Dendritic cell treated with granulocyte-macrophage colony-stimulating factor and Interleukin-4, amounts not matched to agents 40 ng/mL and 50 ng/mL, for 4 days (primary cell): ENCODE measurements around the gene FBLN2.

Experiments
- H3K27ac Mint-ChIP-seq: one replicate; pipeline ENCODE4 v1.8.0; 2022; ENCODE audit warnings: mild to moderate bottlenecking, mixed read lengths
- H3K27me3 Mint-ChIP-seq: one replicate; pipeline ENCODE4 v1.8.0; 2022; ENCODE audit warnings: mild to moderate bottlenecking, mixed read lengths
- H3K36me3 Mint-ChIP-seq: one replicate; pipeline ENCODE4 v1.8.0; 2022; ENCODE audit warnings: low read depth, mixed read lengths
- H3K4me1 Mint-ChIP-seq: one replicate; pipeline ENCODE4 v1.8.0; 2022; ENCODE audit warnings: low read depth, mixed read lengths
- H3K4me3 Mint-ChIP-seq: one replicate; pipeline ENCODE4 v1.8.0; 2022; ENCODE audit warnings: mild to moderate bottlenecking, moderate library complexity, mixed read lengths
- H3K9me3 Mint-ChIP-seq: one replicate; pipeline ENCODE4 v1.8.0; 2022; ENCODE audit warnings: mixed read lengths
- intact Hi-C: fragments of 100-400 bp; cut with micrococcal nuclease; formaldehyde crosslinking; loops from one replicate; pipeline ENCODE4 v1.15.0; 2022

Gene FBLN2

DNA sequence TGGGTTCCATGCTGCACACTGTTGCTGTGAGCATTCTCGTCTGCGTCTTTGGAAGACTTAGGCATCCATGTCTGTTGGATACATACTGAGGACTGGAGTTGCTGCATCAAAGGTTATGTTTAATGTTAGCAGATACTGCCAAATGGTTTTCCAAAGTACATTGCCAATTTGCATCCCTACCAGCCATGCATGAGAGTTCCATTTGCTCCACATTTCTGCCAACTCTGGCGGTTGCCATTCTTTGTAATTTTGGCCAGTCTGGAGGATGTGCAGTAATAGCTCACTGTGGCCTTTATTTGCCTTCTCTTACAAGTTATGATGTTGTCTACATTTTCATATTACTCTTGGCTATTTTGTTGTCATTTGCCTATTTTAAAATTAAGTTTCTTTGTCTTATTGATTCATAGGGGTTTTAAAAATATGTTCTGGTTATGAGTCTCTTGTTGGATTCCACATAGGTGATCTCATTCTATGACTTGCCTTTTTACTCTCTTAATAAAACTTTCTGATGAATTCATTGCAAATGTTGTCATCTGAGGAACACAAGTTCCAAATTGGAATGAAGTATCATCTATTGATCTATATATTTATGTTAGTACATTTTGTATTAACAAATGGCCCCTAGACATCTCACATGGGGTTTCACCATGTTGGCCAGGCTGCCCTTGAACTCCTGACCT, 42.1 kb downstream of the FBLN2 start:
- Mint-ChIP-seq H3K4me3 (no peak overlapping the region), H3K27me3 (no peaks in the 10 kb centered on the region), H3K9me3 (no peaks in the 10 kb centered on the region), H3K27ac (no peak overlapping the region), H3K36me3 (no peaks in the 10 kb centered on the region), H3K4me1 (no peaks in the 10 kb centered on the region)
- intact Hi-C loops = no loop called here

DNA sequence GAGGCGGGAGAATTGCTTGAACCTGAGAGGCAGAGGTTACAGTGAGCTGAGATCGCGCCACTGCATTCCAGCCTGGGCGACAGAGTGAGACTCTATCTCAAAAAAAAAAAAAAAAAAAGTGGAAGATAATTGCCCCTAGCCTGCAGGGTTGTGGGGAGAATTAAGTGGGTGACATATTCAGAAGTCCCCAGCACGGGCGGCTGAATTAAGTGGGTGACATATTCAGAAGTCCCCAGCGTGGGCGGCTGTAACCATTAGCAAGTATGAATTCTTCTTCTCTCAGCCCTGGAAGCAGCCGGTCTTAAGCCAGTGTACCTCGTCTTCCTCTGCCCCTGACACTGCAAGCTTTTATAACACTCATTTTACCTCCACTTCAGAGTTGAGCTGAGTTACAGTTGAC, 44.7 kb downstream of the FBLN2 start:
- Mint-ChIP-seq H3K27ac (no peak overlapping the region), H3K4me3 (no peak overlapping the region), H3K9me3 (no peaks in the 10 kb centered on the region), H3K27me3 (no peaks in the 10 kb centered on the region), H3K4me1 (no peaks in the 10 kb centered on the region), H3K36me3 (no peaks in the 10 kb centered on the region)
- intact Hi-C loops = no loop called here

DNA sequence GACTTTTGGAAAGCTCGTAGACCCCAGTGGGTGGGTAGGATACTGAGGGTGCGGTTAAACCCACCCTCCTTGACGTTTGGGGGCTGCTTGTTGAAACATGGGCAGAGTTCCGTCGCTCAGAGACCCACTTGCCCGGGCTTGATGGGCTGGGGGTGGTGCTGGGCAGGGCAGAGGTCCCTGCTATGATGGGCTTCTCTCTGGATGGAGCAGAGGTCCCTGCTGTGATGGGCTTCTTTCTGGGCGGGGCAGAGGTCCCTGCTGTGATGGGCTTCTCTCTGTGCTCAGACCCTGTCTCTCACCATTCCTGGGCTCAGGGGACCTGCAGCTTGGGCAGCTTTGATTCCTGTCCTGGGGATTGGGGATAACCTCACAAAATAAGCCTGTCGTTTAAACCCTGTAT, 45.2 kb downstream of the FBLN2 start:
- intact Hi-C loops = no loop called here
- peaks cover under 1% of the 10 kb centered on the region for H3K27me3 Mint-ChIP-seq
- H3K27ac Mint-ChIP-seq = no peak overlapping the region
- H3K4me3 Mint-ChIP-seq = no peak overlapping the region
- no peaks in the 10 kb centered on the region for H3K36me3 Mint-ChIP-seq
- no peaks in the 10 kb centered on the region for H3K9me3 Mint-ChIP-seq
- H3K4me1 Mint-ChIP-seq = no peaks in the 10 kb centered on the region

GRCh38 chr3:13594991-13595421, 46.1 kb downstream of the FBLN2 start:
- Mint-ChIP-seq H3K9me3 (no peaks in the 10 kb centered on the region), H3K36me3 (no peaks in the 10 kb centered on the region)

GRCh38 chr3:13595485-13595884, 46.6 kb downstream of the FBLN2 start:
- Mint-ChIP-seq H3K36me3 (no peaks in the 10 kb centered on the region), H3K9me3 (no peaks in the 10 kb centered on the region), H3K27me3 (peaks cover 1% of the 10 kb centered on the region), H3K27ac (no peak overlapping the region), H3K4me1 (no peaks in the 10 kb centered on the region), H3K4me3 (no peak overlapping the region)
- intact Hi-C loops = no loop called here

More at GRCh38 chr3:13594991-13595421, 46.1 kb downstream of the FBLN2 start:
- Mint-ChIP-seq H3K4me3 (no peak overlapping the region), H3K27ac (no peak overlapping the region), H3K4me1 (no peaks in the 10 kb centered on the region), H3K27me3 (peaks cover 1% of the 10 kb centered on the region)
- intact Hi-C loops = no loop called here

DNA sequence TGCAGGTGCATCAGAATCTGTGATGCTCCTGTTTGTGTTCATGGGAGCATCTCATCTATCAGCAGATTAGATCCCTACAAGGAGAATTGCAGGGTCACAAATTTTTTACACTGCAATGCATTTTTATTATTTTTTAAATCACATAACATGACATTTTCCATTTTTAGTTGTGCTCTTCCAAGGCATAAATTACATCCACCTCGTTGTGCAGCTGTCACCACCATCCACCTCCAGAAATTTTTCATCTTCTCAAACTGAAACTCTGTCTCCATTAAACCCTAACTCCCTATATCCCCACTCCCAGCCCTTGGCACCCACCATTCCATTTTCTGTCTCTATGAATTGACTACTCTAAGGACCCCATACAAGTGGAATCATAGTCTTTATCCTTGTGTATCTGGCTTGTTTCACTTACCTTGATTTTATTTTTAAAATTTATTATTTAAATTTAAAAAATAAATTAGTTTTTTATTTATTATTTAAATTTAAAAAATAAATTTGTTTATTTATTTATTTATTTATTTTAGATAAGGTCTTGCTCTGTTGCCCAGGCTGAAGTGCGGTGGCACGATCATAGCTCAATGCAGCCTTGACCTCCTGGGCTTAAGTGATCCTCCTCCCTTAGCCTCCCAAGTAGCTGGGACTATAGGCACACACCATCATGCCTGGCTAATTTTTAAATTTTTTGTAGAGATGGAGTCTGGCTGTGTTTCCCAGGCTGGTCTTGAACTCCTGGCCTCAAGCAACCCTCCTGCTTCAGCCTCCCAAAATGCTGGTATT, 47.7 kb downstream of the FBLN2 start:
- no peak overlapping the region for H3K4me3 Mint-ChIP-seq
- intact Hi-C loops = no loop called here
- H3K27me3 Mint-ChIP-seq = peaks cover 1% of the 10 kb centered on the region
- H3K9me3 Mint-ChIP-seq = no peaks in the 10 kb centered on the region
- no peak overlapping the region for H3K27ac Mint-ChIP-seq
- H3K4me1 Mint-ChIP-seq = no peaks in the 10 kb centered on the region
- no peaks in the 10 kb centered on the region for H3K36me3 Mint-ChIP-seq

DNA sequence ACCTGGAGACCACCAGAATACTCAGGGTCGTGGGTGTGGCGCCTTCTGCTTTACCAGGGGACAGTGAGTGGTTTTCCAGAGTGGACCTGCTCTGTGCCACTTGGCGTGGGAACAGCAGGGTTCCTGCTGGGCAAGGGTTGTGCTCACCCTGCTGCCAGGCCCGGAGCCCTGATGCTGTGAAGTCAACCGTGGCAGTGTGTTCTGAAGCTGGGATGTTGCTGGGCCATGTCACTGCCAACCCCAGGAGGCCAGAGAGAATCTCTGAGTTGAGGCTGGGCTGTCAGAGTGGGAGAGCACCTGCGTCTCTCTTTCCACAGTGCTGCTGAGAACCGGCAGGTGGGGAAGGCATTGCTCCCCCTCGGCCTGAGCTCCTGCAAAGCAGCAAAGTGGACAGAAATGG, 48.7 kb downstream of the FBLN2 start:
- Mint-ChIP-seq H3K4me1 (no peaks in the 10 kb centered on the region), H3K27me3 (peaks cover 1% of the 10 kb centered on the region), H3K27ac (no peak overlapping the region), H3K9me3 (no peaks in the 10 kb centered on the region), H3K36me3 (no peaks in the 10 kb centered on the region), H3K4me3 (no peak overlapping the region)
- intact Hi-C loops = no loop called here

DNA sequence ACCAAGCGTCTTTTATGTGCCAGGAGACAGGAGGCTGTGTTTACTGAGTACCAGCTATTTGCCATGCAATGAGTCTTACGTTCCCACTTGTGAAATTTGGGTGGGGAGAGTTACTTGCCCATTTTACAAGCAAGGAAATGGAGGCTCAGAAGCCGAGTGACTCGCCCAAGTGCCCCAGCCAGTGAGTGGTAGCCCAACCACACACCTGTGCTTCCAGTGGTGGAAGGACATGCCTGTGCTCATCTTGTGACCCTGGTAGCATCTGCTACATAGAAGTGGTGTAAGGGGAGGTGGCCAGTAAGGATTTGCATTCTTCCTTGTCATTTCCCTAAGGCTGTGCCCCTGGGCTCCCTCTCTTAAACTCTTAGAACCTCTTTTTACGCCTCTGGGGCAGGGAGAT, 49.3 kb downstream of the FBLN2 start:
- peaks cover 1% of the 10 kb centered on the region for H3K27me3 Mint-ChIP-seq
- no peaks in the 10 kb centered on the region for H3K9me3 Mint-ChIP-seq
- no peaks in the 10 kb centered on the region for H3K4me1 Mint-ChIP-seq
- no peaks in the 10 kb centered on the region for H3K36me3 Mint-ChIP-seq
- no peak overlapping the region for H3K4me3 Mint-ChIP-seq
- intact Hi-C loops = no loop called here
- H3K27ac Mint-ChIP-seq = no peak overlapping the region

- no peaks in the 10 kb centered on the region for H3K36me3 Mint-ChIP-seq
- no peak overlapping the region for H3K27ac Mint-ChIP-seq
- peaks cover 1% of the 10 kb centered on the region for H3K27me3 Mint-ChIP-seq
- no peaks in the 10 kb centered on the region for H3K4me1 Mint-ChIP-seq
- no peaks in the 10 kb centered on the region for H3K9me3 Mint-ChIP-seq
- intact Hi-C loops = no loop called here
- no peak overlapping the region for H3K4me3 Mint-ChIP-seq
These were observed 50.3 kb downstream of the FBLN2 start for GRCh38 chr3:13598926-13599886.

- Mint-ChIP-seq H3K27me3 (peaks cover 1% of the 10 kb centered on the region), H3K4me1 (no peaks in the 10 kb centered on the region), H3K9me3 (no peaks in the 10 kb centered on the region), H3K4me3 (no peak overlapping the region), H3K36me3 (no peaks in the 10 kb centered on the region), H3K27ac (no peak overlapping the region)
- intact Hi-C loops = no loop called here
These were observed 51.0 kb downstream of the FBLN2 start for GRCh38 chr3:13599887-13600450.

DNA sequence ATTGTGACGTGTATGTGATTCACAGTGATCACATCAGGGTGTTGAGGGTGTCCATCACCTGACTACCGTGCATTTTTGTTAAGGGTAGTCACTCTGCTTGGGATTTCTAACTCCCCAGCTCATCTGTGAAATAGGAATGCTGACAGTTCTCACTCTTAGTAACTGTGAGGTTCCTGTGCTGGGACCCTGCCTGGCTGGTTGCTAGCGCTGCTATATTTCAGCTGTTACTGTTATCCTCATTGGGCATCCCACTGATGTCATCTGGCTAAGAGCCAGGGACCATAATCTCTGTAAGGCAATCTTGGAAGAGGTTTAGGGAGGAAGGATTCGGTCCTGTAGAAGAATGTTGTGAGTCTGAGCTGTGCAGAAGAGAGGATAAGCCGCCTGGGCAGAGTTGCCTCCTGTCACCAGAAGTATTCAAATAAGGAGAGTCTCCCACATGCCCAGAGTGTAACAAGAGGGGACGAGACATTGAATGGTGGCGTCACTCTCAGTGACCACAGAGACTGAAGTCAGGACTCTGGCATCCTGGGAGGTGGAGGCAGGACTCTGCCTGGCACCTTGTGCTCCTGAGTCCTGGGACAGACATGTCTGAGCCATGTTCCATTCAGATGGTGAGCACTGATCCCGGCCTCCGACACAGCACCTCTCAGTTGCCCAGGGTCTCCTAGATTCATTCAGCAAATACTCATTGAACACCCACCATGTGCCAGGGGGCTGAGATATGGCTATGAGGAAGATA, 52.2 kb downstream of the FBLN2 start:
- Mint-ChIP-seq H3K27me3 (peaks cover 1% of the 10 kb centered on the region), H3K4me1 (no peaks in the 10 kb centered on the region)

GRCh38 chr3:13601692-13602080, 52.8 kb downstream of the FBLN2 start:
- no peak overlapping the region for H3K27ac Mint-ChIP-seq
- H3K9me3 Mint-ChIP-seq = no peaks in the 10 kb centered on the region
- intact Hi-C loops = no loop called here
- H3K4me1 Mint-ChIP-seq = no peaks in the 10 kb centered on the region
- peaks cover 1% of the 10 kb centered on the region for H3K27me3 Mint-ChIP-seq
- H3K36me3 Mint-ChIP-seq = no peaks in the 10 kb centered on the region
- H3K4me3 Mint-ChIP-seq = no peak overlapping the region

More for the DNA sequence above, 52.2 kb downstream of the FBLN2 start:
- H3K36me3 Mint-ChIP-seq = no peaks in the 10 kb centered on the region
- no peak overlapping the region for H3K27ac Mint-ChIP-seq
- intact Hi-C loops = no loop called here
- H3K4me3 Mint-ChIP-seq = no peak overlapping the region
- no peaks in the 10 kb centered on the region for H3K9me3 Mint-ChIP-seq

DNA sequence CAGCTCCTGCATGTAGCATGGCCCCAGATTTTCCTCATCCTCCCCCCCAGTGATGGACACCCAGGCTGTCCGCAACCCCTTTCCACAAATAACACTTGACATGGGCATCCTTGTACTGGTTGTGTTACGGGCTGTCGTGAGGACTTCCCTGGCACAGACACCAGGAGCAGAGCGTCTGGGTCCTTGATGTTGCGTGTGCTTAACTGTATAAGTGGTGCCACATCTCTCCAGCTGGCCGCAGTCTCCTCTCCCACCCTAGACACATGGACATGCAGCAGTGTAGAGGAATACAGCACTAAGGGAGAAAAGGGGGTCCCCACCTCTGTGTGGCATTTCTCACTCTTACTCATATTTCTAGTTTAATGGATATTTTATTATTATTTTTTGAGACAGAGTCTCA, 56.6 kb downstream of the FBLN2 start:
- Mint-ChIP-seq H3K27me3 (no peaks in the 10 kb centered on the region), H3K4me1 (no peaks in the 10 kb centered on the region), H3K4me3 (no peak overlapping the region), H3K27ac (no peak overlapping the region), H3K9me3 (no peaks in the 10 kb centered on the region), H3K36me3 (no peaks in the 10 kb centered on the region)
- intact Hi-C loops = no loop called here
